ENCODE results near the gene SNPH.
A peak's percentile ranks its signal among the peaks of the same experiment; 100 is the strongest.

SNPH gene

GRCh38 chr20:1299522-1299921 is 33.4 kb downstream of the SNPH start:
- H3K27me3 Mint-ChIP-seq (ENCODE audit: low read depth, poor library complexity): peaks cover 15% of the 10 kb centered on the region
- no peaks in the 10 kb centered on the region for H3K36me3 Mint-ChIP-seq (ENCODE audit: low read depth)
- H3K9me3 Mint-ChIP-seq: no peaks in the 10 kb centered on the region
- H3K4me3 Mint-ChIP-seq: no peak overlapping the region
- H3K4me1 Mint-ChIP-seq: peaks cover 17% of the 10 kb centered on the region
- no peak overlapping the region for H3K27ac Mint-ChIP-seq
- no peak for TF ChIP-seq CTCF (IDR thresholded peaks at IDR 0.05)
- DNase-seq: no peak

- H3K4me1 Mint-ChIP-seq: peaks cover 22% of the 10 kb centered on the region
- H3K27me3 Mint-ChIP-seq (ENCODE audit: low read depth, poor library complexity): peaks cover 14% of the 10 kb centered on the region
- TF ChIP-seq CTCF (IDR thresholded peaks at IDR 0.05): no peak
- no peak for DNase-seq
- H3K9me3 Mint-ChIP-seq: no peaks in the 10 kb centered on the region
- no peak overlapping the region for H3K4me3 Mint-ChIP-seq
- H3K27ac Mint-ChIP-seq: no peak overlapping the region
- no peaks in the 10 kb centered on the region for H3K36me3 Mint-ChIP-seq (ENCODE audit: low read depth)
Observed at GRCh38 chr20:1300083-1300840, 34.2 kb downstream of the SNPH start.

- no peaks in the 10 kb centered on the region for H3K9me3 Mint-ChIP-seq
- no peak overlapping the region for H3K4me3 Mint-ChIP-seq
- no peaks in the 10 kb centered on the region for H3K36me3 Mint-ChIP-seq (ENCODE audit: low read depth)
- H3K27ac Mint-ChIP-seq: no peak overlapping the region
- no peak for TF ChIP-seq CTCF (IDR thresholded peaks at IDR 0.05)
- H3K27me3 Mint-ChIP-seq (ENCODE audit: low read depth, poor library complexity): peaks cover 12% of the 10 kb centered on the region
- no peak for DNase-seq
- peaks cover 22% of the 10 kb centered on the region for H3K4me1 Mint-ChIP-seq
Observed at GRCh38 chr20:1301031-1301529, 35.0 kb downstream of the SNPH start.

- H3K27ac Mint-ChIP-seq: no peak overlapping the region
- no peaks in the 10 kb centered on the region for H3K9me3 Mint-ChIP-seq
- no peak for DNase-seq
- no peak overlapping the region for H3K4me3 Mint-ChIP-seq
- TF ChIP-seq CTCF (IDR thresholded peaks at IDR 0.05): no peak
- H3K27me3 Mint-ChIP-seq (ENCODE audit: low read depth, poor library complexity): peaks cover 12% of the 10 kb centered on the region
- no peaks in the 10 kb centered on the region for H3K36me3 Mint-ChIP-seq (ENCODE audit: low read depth)
- peaks cover 22% of the 10 kb centered on the region for H3K4me1 Mint-ChIP-seq
Observed at GRCh38 chr20:1302685-1303541, 36.8 kb downstream of the SNPH start.

GRCh38 chr20:1304710-1305515 is 38.8 kb downstream of the SNPH start:
- no peak overlapping the region for H3K27ac Mint-ChIP-seq
- DNase-seq: peak; percentile 26
- no peak for TF ChIP-seq CTCF (IDR thresholded peaks at IDR 0.05)
- H3K36me3 Mint-ChIP-seq (ENCODE audit: low read depth): no peaks in the 10 kb centered on the region
- peaks cover 6% of the 10 kb centered on the region for H3K27me3 Mint-ChIP-seq (ENCODE audit: low read depth, poor library complexity)
- peaks cover 36% of the 10 kb centered on the region for H3K4me1 Mint-ChIP-seq
- H3K4me3 Mint-ChIP-seq: peak overlapping the region; percentile 37
- H3K9me3 Mint-ChIP-seq: no peaks in the 10 kb centered on the region
